Sigmoid colon (tissue), 4 donors: ENCODE measurements around the gene OSBPL5.

ENCODE experiments used
- EP300 ChIP-seq, 4 donors: sonication (generic); formaldehyde crosslinking; IDR thresholded peaks; one replicate each; pipeline ENCODE4 v1.6.1; 2017; ENCODE audit warnings: antibody characterized with exemption in 4 of 4
- POLR2A ChIP-seq, 2 donors: fragments of 450-650 bp; IDR thresholded peaks; one replicate each; pipeline ENCODE4 v1.6.1; 2016; ENCODE audit warnings: antibody characterized with exemption in 2 of 2, mild to moderate bottlenecking in 2 of 2, moderate library complexity in 2 of 2
- TF ChIP-seq, protein P1 (sequence below), 4 experiments: fragments of 450-650 bp in 3 of 4; fragments of 200-600 bp in 1 of 4; IDR thresholded peaks; one replicate each; pipeline ENCODE4 v1.5.1; 2016 to 2019; ENCODE audit warnings: antibody characterized with exemption in 4 of 4, mild to moderate bottlenecking in 3 of 4, moderate library complexity in 2 of 4

DNA sequence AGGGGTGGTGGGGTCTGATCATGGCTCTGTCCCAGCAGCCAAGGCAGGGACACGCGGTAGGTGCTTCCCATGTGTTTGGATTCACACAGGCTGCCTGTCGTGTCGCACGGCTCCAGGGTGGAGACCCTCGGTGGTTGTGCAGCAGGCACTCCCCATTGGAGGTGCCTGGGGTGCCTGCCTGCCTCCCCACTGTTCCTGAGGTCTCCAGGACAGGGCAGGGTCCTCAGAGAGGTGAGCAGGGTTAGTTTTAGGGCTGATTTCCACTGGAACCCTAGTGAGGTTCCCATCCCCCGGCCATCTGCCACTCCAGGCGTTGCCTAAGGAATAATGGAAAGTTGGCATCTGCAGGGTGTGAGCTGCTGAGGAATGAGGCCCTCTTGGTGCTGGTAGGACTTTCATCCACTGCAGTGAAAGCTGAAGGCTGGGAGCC, 32.3 kb downstream of the OSBPL5 start:
- TF ChIP-seq, protein P1, sequence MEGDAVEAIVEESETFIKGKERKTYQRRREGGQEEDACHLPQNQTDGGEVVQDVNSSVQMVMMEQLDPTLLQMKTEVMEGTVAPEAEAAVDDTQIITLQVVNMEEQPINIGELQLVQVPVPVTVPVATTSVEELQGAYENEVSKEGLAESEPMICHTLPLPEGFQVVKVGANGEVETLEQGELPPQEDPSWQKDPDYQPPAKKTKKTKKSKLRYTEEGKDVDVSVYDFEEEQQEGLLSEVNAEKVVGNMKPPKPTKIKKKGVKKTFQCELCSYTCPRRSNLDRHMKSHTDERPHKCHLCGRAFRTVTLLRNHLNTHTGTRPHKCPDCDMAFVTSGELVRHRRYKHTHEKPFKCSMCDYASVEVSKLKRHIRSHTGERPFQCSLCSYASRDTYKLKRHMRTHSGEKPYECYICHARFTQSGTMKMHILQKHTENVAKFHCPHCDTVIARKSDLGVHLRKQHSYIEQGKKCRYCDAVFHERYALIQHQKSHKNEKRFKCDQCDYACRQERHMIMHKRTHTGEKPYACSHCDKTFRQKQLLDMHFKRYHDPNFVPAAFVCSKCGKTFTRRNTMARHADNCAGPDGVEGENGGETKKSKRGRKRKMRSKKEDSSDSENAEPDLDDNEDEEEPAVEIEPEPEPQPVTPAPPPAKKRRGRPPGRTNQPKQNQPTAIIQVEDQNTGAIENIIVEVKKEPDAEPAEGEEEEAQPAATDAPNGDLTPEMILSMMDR (IDR thresholded peaks at IDR 0.05): no peak
- TF ChIP-seq POLR2A (IDR thresholded peaks at IDR 0.05): no peak
- no peak for TF ChIP-seq EP300 (IDR thresholded peaks at IDR 0.05)
